Left kidney (tissue), 8 donors: ENCODE results near the gene PIGO. TPM values are rescaled to one million over a fixed set of nuclear protein-coding genes. Genes with fewer than 3 reads are reported as not detected.

Source experiments
- DNase-seq: peaks from one replicate; pipeline ENCODE4 v3.0.0-alpha.2; 2013
- long read RNA-seq, 8 donors: transcript quantifications; one replicate each; lab custom pipeline, GENCODE V29; 2026
- polyA plus RNA-seq: library from polyadenylated mRNA; unstranded; fragments of 120-200 nt; gene quantifications from one replicate; pipeline ENCODE4 v1.2.1, GENCODE V29; 2013; ENCODE audit not compliant: insufficient read length

Gene PIGO
- 36.9 TPM for polyA plus RNA-seq
- long read RNA-seq, donor 1, full-length matches to known transcripts: 6 of 6 reads
- long read RNA-seq, donor 1, partial matches to known transcripts: 0 of 6 reads
- long read RNA-seq, donor 1, other reads (novel, unspliced or antisense): 0 of 6 reads
- long read RNA-seq, donor 2, partial matches to known transcripts: 6 of 7 reads
- long read RNA-seq, donor 2, other reads (novel, unspliced or antisense): 0 of 7 reads
- long read RNA-seq, donor 3, partial matches to known transcripts: 5 of 6 reads
- long read RNA-seq, donor 3, other reads (novel, unspliced or antisense): 0 of 6 reads
- long read RNA-seq, donor 4: 0 reads
- long read RNA-seq, donor 5, full-length matches to known transcripts: 3 of 15 reads
- long read RNA-seq, donor 5, partial matches to known transcripts: 12 of 15 reads
- long read RNA-seq, donor 5, other reads (novel, unspliced or antisense): 0 of 15 reads
- long read RNA-seq, donor 6, partial matches to known transcripts: 6 of 8 reads
- long read RNA-seq, donor 6, other reads (novel, unspliced or antisense): 0 of 8 reads
- long read RNA-seq, donor 7, transcript PIGO-202 (12 exons, 2,464 nt): major isoform, 5 of 12 reads
- long read RNA-seq, donor 7, partial matches to known transcripts: 7 of 12 reads
- long read RNA-seq, donor 7, other reads (novel, unspliced or antisense): 0 of 12 reads
- long read RNA-seq, donor 8, partial matches to known transcripts: 0 of 2 reads
- long read RNA-seq, donor 8, other reads (novel, unspliced or antisense): 0 of 2 reads

- peak; percentile 78 for DNase-seq
Measured at GRCh38 chr9:35096035-35096849, at the start of gene PIGO. TSS of gene PIGO (minus strand) at chr9:35096591. CDS start at chr9:35095565, 1,026 bp downstream.

- no peak for DNase-seq
Measured at GRCh38 chr9:35142037-35142436, 45.6 kb upstream of the PIGO start.

GRCh38 chr9:35140093-35140492 lies 43.7 kb upstream of the PIGO start:
- DNase-seq: no peak

GRCh38 chr9:35136866-35137265 lies 40.5 kb upstream of the PIGO start:
- no peak for DNase-seq

- no peak for DNase-seq
Measured at GRCh38 chr9:35135988-35136387, 39.6 kb upstream of the PIGO start.

GRCh38 chr9:35134920-35135319 lies 38.5 kb upstream of the PIGO start:
- DNase-seq: no peak

GRCh38 chr9:35116898-35117551 lies 20.6 kb upstream of the PIGO start:
- DNase-seq: peak; percentile 95

- no peak for DNase-seq
Measured at GRCh38 chr9:35116539-35116897, 20.1 kb upstream of the PIGO start.

- peak; percentile 98 for DNase-seq
Measured at GRCh38 chr9:35115680-35116538, 19.5 kb upstream of the PIGO start, which contains the start of gene ATOSB. TSS of gene ATOSB (minus strand) at chr9:35115862. CDS start at chr9:35108274, 7,588 bp downstream.

- no peak for DNase-seq
Measured at GRCh38 chr9:35114840-35115628, 18.6 kb upstream of the PIGO start.

- peak; percentile 82 for DNase-seq
Measured at GRCh38 chr9:35114113-35114839, 17.9 kb upstream of the PIGO start.

GRCh38 chr9:35112257-35113020 lies 16.0 kb upstream of the PIGO start:
- no peak for DNase-seq

GRCh38 chr9:35111001-35111933 lies 14.9 kb upstream of the PIGO start:
- peak; percentile 96 for DNase-seq

- DNase-seq: no peak
Measured at GRCh38 chr9:35110327-35110761, 14.0 kb upstream of the PIGO start.

GRCh38 chr9:35108946-35109575 lies 12.7 kb upstream of the PIGO start:
- DNase-seq: no peak

- no peak for DNase-seq
Measured at GRCh38 chr9:35108461-35108860, 12.1 kb upstream of the PIGO start.
